SKM-1 (cell line): ENCODE data around the gene HOXB5.

Experiments used
- DNase-seq: peaks from one replicate; lab custom pipeline; 2025; ENCODE audit not compliant: unreplicated experiment; lab: John Stamatoyannopoulos, UW

HOXB5 gene

DNA sequence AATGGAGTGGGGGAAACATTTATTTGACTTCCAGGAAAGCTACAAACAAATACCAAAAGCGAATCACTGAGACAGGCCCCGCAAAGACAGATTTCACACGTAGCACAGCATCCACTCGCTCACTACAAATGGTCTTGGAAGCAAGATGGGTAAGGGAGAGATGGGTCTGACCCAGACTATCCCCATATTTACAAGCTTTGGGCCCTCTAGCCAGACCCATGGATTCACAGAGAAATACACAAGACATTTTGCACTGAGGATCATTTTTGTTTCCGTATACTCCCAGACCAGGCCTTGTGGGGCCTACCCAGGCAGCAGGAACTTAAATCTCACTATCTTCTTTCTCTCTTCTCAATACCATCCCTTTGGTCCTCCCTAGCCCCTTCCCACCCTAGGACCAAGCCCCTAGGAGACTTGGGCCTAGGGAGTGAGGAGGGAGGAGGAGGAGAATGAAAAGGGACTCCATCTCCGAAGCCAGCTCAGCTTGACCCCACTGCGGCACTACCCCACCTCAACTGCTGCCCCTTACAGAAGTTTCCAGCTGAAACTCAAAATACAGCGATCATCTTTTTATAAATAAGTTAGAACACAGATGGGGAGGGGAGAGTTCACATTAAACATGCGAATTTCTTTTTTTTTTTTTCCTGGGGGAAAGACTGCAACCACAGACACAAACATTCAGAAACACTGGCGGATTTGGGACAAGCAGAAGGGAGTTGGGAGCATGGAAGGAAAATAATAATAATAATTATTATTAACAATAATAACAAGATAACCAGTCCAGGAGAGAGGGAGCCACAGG is 2.1 kb downstream of the HOXB5 start:
- DNase-seq, result no peak

DNA sequence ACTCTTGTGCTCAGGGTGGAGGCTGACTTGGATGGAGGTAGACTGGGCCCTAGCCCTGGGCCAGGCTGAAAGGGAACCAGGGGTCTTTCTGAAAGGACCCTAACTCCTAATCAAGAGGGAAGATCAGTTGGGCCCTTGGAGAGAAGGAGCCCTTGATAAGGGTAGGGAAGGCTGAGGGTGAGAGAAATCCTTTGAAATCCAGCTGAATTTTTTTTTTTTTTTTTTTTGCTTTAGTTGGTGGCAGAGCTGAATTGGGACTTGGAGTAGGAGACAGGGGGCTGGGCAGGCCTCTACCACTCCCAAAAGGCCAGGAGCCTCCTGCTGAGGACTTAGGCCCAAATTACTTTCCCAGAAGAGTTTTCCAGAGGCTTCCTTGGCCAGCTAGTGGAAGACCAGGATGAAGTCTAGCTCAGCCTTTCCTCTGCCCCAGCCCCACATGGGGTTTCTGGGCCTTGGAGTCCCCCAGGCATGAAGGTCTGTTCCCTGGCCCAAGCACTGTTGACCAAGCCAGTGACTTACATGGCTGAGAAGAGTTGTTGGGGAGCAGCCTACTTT is 2.9 kb downstream of the HOXB5 start:
- DNase-seq, result no peak

DNA sequence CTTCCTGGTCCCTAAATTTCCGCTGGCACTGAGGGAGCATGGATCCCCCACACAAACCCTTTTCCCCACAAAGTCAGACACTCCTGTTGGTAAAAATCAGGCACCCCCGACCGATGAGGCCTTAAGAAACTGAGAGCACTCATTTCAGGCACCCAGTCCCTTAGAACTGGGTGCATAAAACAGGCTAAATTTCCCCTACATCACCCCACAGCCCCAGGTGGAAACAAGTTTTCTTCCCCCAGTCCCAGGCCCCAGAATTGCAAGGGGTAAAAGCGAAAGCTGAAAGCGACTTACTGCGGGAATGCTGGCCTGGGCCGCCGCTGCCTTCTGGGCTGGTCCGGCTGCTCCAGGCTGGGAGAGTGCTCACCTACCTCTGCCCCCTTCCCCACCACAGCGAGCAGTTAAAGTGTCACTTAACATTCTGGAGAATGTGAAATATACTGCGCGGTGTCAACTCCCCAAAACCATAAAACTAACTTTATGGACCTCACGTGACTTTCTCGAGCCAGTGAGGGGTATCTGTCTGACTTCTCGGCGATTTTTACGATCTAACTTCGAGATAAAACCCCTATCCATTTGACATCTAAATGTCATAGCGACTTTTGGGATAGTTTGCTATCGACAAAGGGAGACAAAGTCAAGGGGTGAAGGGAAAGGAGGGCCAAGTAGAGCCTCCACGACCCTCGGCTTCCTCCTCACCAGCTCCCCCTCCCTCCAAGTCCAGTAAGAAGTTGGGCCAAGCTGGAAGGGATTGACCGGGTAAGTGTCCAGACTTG is 3.6 kb downstream of the HOXB5 start, which contains the start of gene HOXB3:
Gene HOXB3, minus strand, starts transcription at position 411 of the 776 bp plus-strand sequence. CDS start 37,767 bp downstream, outside the sequence.
- DNase-seq, result no peak

DNA sequence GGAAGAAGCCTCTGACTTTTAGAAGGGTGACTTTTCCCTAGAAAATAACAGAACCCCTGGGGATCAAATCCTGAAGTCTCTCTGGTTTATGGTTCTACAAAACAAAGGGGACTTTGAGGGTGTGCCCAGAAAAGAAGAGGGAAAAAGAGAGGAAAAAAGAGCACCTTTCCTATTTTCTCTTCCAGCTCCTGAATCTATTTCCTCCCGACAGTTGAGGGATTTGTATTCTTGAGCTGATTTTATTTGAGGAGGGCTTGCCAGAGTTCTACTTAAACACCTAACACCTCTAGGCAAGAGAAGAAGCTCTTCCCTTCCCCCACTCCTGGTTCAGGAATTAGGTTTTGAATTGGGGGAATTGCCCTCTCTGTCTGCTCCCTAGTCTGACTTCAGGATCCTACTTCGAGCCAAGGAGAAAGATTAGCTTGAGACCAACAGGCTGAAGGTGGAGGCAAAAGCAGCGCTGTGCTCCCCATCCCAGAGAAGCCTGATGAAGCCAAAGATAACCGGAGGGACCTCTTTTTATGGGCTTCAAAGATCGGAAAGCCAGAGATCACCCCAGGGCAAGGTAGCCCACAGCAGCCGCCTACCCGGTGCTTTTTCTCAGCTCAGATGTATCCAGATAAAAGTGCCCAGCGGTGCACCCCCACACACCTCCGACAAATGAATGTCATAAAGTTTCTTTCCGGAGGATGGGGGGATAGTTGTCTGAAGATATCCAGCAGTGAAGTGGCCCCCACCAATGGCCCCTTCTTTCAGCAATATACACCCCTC is 4.3 kb downstream of the HOXB5 start:
- DNase-seq, result no peak

DNA sequence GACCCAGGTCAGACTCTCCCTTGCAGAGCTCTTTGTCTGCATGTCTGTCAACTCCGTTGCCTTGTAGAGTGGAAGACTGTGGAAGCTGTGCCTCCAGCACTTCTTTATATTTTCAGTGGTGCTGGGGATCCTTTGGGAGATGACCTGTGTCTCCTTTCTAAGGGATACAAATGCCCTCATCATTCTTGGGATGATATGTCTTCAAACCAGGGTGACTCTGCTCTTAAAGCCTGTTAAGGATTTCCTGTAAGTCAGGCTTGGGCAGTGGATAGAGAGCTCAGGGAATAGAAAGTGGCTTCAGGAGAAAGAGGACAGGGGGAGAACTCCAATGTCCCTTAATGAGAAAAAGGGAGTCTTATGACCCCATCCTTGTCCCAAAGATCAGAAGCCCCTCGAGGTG is 5.1 kb downstream of the HOXB5 start:
- DNase-seq, result no peak

DNA sequence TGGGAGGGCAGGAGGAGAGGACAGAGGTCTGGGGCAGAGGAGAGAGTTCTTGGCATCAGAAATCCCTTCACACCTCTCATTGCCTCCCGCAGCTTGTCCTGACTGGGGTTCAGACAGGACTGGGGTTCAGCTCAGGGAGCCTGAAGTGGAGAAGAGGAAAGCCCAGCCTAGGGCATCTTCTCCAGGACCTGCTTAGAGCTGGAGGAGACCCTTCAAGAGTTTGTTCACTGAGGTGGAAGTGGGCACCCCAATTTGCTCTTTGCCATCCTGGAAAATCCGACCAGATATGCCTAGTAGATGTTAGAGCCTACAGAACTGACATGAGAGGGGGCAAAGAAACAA is 5.5 kb downstream of the HOXB5 start:
- no peak for DNase-seq

DNA sequence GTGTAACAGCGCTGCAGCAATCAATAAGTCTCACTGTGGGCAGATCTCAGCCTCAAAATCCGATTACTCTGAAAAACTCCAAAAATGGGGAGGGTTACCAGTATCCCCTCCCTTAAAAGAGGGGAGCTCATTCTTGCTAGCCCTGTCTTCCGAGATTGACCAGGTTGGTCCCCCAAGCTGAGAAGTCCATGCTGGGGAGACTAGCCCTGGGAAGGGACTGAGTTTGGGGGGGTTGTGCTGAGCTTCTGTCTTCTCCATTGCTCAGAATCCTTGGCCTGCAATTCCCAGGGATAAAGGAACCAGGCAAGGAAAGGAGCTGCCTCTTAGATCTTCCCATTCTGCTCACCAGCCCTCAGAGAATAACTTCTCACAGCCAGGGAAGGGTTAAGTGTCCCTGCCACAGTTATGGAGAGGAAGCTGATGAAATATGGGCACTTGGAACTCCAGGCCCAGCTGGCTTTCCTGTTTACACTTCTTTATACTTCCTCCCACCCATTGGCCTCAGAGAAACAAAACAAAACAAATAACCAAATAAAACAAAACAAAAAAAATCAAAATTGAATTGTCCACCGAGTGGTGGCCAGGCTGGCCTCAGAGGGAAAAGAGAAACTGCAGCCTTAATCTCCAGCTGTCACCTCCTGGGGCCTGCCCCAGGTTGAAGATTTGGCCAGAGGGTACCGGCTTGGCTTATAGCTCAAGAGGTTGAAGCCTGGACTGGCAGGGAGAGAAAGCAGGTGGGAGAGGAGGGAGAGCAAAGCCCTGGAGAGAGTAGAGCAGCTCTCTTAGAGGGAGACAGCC is 6.1 kb downstream of the HOXB5 start:
- no peak for DNase-seq

DNA sequence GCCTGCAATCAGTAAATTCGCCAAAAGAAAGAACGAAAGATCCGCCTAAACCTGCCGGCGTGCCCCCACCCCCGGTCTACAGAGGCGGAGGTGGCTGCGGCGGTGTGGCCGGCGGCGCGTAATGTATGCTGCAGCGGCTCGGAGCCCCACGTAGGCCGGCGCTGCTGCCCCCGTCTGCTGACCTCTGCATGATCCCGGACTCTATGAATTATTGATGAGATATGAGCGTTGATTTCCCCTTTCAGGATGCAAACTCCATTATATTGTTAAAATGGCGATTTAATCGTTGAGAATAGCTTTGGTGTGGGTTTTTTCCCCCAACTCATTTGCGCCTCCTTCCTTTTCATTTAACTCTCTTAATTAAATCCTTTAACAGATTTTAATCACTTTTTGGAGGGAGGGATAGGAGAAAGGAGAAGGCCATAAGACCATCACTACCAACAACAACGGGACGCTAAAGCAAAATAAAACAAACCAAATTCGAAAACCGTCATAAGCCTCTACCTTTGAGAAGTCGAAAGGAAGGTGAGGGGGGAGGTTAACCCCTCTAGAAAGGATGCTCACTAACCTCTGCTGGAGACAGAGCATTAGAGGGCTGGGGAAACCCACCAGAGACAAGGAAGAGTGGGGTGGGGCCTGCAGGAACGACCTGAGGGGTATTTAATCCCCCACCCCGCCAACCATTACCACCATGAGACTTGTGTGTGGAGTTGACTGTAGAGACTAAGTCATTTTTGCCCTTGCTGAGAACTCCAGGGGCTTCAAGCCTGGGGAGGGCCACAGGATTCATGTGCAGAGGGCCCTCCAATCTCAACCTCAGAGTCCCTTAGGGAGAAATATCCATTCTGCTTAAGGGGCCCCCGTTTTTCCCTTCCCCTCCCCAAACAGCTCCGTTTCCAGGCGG is 7.0 kb downstream of the HOXB5 start:
- no peak for DNase-seq

DNA sequence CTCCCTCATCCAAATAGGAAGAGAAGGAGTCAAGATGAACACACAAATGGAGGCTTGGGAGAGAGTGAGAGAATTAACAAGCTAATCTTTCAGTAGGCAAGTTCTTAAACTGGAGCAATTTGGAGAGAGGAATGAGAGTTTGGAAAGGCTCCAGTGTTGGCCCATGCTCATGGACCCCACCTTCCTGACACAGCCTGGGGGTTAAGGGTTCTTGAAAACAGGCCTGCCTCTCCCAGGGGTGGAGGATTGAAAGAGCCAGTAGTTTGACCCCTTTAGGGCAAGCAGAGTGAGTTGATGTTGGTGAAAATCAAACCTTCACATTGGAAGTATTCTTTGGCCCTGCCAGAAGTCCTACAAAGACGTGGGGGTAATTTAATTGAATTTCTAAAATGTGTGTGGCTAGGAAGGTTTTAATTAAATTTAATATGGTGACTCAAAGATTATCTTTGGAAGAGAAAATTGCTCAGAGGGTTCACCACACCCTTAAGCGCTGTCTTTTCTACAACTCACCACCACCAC is 9.3 kb downstream of the HOXB5 start:
- no peak for DNase-seq

DNA sequence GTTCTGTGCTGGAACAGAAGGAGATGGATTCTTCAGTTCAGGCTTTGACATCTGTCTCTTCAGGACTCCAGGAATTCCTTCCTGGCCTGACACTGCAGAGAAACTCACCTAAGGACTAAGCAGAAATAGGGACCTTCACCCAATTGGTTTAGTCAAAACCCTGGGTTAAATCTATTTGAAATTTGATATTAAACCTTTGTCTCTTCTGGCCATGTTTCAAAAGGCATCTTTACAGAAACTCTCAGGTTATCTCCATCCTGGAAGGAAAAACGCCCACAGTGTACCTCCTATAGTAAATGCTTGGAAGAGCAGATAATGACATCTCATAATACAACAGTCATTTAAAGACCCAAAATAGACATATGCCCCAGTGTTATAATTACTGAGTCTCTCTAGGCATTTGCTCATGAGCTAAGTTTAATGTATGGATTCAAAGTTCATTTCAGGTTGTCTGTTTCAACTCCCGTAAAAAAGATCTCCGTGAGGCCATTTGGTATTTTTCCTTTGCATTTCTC is 9.8 kb downstream of the HOXB5 start:
- DNase-seq, result no peak

DNA sequence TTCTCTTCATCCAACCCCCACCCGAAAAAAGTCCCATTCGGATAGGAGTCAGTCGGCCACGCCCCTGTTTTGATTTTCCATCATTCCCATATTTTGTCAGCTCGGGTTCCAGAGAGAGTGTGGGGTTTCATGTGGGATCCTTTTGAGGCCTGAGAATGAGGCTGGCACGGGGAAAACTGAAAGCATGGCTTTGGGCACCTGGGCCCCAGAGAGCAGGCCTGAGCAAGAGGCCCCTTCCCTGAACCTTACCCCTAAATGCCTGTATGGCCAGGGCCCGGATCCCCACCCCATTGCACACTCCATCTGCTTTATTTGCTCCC is 10.9 kb downstream of the HOXB5 start:
- no peak for DNase-seq

DNA sequence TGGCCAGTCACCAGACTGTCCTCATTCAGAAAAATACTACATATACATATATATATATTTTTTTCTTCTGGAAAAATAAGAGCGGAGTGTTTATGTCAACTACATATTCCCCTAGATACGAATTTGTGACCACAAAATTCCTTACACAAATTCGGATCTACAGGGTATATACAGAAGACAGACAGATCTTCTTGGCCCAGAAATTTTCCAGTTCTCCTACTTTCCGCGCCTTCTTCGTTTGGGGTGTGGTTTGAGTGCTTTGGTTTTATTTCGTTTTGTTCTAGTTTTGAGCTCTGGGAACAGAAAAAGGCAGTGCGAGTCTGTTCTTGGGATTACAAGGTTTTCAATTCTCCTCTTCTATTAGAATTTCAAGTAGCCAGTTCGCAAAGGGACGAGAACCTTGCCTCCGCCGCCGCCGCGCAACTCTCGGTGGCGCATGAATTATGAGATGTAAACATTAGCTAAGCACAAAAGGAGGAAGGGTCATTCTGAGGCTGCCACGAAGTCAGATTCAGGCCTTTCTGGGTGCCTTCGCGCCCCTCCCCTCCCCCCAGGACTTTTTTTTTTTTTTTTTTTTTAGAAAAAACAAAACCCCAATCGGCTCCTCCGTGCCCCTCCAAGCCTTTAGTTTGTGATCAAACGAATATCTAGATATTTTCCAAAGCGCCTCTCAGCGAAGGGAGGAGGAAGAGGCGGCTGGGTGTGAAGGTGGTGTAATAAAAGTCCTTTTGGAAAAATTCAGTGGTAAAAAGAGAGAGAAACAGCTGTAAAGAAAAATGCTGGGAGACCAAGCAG is 13.6 kb downstream of the HOXB5 start:
- no peak for DNase-seq

DNA sequence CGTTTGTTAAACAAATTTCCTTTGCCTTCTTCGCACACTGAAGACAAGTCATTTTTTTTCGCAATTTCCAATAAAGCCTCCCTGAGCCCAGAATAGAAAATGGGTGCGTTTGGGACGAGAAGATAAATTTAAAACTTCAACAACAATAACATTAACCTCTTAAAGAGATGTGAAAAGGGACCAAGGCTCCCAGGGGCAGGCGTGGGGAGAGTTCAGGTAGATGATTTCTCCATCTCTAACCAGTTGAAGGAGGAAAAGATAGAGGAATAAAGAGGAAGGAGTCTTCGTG is 14.2 kb downstream of the HOXB5 start:
- DNase-seq, result no peak

DNA sequence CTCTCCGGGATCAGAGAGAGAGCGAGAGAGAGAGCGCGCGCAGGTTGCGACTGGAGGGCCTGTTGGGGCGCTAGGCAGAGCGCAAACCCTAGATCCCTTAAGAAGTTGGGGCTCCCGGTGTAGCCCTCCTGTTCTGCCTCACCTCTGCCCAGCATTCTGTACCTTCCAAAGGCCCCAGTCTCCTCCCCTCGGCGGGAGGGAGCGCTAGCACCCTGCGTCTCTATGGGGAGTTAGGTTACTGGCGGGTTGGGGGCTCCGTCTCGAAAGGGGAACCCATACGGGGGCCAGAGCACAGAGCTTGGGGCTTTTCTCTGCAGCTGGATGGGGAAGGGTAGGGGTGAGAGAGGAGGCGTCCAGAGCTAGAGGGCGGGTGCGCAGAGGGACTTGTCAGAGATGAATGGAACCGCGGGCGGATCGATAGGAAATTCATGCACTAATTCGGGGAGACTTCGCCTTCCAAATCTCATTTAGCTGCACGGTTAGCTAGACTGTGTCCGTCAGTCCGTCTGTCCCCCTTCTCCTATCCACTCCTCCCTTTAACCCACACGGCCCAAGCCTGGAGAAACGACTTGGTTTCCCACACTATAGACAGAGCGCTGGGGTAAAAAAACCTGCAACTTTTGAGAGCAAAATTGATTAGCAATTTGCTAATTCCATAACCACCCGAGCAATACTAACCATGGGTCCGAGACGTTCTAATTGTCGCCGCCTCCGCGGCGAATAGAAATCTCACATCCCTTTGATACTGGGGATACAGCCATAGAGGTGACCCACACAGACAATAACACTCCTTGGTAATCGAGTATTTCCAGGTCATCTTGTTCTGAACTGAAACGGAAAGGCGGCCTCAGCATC is 14.7 kb downstream of the HOXB5 start:
- DNase-seq, result no peak

DNA sequence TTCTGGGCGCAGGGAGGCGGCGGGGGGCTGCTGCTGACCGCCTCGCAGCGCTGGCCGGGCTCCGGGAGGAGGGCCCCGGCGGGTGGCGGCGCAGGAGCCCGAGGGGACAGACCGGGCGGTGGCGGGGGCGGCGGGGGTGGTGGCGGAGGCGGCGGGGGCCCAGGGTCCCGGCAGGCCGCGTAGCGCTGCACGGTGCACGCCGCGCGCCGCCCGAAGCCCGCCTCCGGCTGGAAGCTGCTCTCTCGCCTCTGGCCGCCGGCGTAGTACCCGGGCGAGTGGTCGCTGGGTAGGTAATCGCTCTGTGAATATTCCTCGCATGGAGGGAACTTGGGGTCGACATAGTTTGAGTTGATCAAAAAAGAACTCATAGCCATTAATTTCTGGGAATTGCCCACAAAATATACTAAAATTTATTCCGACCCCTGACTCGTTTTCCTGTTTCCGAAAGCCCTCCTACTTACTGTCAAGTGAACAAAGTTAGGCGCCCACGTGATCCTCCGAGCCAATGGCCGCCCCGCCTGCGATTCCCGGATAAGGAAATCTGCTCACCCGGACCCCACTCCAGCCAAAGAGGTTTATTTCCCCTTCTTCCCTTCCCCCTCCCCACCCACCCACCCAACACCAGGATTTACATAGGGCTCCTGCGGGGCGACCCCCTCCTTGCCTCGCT is 15.5 kb downstream of the HOXB5 start, which contains the start of gene HOXB4:
Gene HOXB4, minus strand, starts transcription at position 405 of the 670 bp plus-strand sequence. Its CDS starts 31 bp downstream, at position 374.
- peak; percentile 77 for DNase-seq

DNA sequence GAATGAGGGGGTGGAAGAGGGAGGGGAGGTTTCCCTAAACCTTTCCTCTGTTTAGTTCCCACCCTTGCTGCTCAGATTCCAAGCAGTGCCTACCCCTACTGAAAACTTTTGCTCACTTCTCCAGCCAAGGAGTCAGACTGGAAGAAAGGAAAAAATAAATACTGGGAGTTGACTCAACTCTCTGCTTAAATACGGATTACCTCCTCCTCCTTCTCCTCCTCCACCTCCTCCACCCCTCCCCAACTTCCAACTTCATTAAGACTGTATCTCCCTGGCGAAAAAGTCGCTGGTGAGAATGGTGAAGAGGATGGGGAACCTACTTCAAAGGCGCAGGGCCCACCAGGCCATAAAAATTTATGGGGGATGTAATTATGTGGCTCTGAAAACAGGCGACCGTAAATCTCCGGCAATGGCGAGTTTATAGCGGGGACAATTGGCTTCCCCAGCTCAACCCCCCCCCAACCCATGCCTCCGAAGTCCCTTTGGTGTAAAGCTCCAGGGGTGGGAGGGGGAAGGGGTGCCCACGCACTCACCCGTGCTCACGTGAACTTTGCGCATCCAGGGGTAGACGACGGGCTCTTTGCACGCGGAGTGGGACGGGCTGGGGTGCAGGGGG is 16.1 kb downstream of the HOXB5 start:
- DNase-seq, result no peak
